HG03432 (cell line): Measurements from ENCODE around the gene GARRE1.
A peak's percentile ranks its signal among the peaks of the same experiment; 100 is the strongest.
"Not testable (repeated sequence)": the region's sequence is repeated elsewhere in the genome, so short reads cannot be mapped to it uniquely, and the experiment has no call there.

ENCODE experiments used
- ATAC-seq: cut with Tn5 transposase; IDR thresholded peaks from one replicate; pipeline ENCODE4 v1.9.1; 2021; ENCODE audit warnings: mild to moderate bottlenecking, moderate library complexity; ENCODE audit not compliant: unreplicated experiment

Gene GARRE1

GRCh38 chr19:34232566-34233481 lies 21.5 kb upstream of the GARRE1 start:
- peak; percentile 71 for ATAC-seq

- ATAC-seq = no peak
These were observed 18.9 kb upstream of the GARRE1 start for GRCh38 chr19:34235425-34235940.

- no peak for ATAC-seq
These were observed 18.0 kb upstream of the GARRE1 start for GRCh38 chr19:34236035-34236987.

- no peak for ATAC-seq
These were observed 17.1 kb upstream of the GARRE1 start for GRCh38 chr19:34237283-34237682.

- no peak for ATAC-seq
These were observed 16.4 kb upstream of the GARRE1 start for GRCh38 chr19:34237939-34238338.

- no peak for ATAC-seq
These were observed 12.6 kb upstream of the GARRE1 start for GRCh38 chr19:34241513-34242337.

- not testable (repeated sequence) for ATAC-seq
These were observed 11.0 kb upstream of the GARRE1 start for GRCh38 chr19:34243138-34243875.

- no peak for ATAC-seq
These were observed 10.3 kb upstream of the GARRE1 start for GRCh38 chr19:34243876-34244578.

- ATAC-seq = no peak
These were observed 9.6 kb upstream of the GARRE1 start for GRCh38 chr19:34244611-34245299.

- ATAC-seq = no peak
These were observed 8.0 kb upstream of the GARRE1 start for GRCh38 chr19:34246340-34246739.

DNA sequence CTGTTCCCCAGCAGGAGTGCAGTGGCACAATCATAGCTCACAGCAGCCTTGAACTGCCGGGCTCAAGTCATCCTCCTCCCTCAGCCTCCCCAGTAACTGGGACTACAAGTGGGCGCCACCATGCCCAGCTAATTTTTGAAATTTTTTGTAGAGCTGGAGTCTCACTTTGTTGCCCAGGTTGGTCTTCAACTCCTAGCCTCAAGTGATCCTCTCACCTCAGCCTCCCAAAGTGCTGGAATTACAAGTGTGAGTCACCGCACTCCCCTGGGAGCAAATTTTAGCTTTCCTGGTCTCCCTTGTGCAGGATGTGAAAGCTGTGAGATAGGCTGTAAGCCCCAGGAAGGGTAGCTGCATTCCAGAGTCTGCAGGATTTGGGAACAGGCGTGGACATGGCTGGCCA lies 5.4 kb upstream of the GARRE1 start:
- no peak for ATAC-seq

GRCh38 chr19:34253167-34253566 lies 1.2 kb upstream of the GARRE1 start:
- ATAC-seq = not testable (repeated sequence)

GRCh38 chr19:34253681-34254045 lies 691 bp upstream of the GARRE1 start:
- ATAC-seq = not testable (repeated sequence)

DNA sequence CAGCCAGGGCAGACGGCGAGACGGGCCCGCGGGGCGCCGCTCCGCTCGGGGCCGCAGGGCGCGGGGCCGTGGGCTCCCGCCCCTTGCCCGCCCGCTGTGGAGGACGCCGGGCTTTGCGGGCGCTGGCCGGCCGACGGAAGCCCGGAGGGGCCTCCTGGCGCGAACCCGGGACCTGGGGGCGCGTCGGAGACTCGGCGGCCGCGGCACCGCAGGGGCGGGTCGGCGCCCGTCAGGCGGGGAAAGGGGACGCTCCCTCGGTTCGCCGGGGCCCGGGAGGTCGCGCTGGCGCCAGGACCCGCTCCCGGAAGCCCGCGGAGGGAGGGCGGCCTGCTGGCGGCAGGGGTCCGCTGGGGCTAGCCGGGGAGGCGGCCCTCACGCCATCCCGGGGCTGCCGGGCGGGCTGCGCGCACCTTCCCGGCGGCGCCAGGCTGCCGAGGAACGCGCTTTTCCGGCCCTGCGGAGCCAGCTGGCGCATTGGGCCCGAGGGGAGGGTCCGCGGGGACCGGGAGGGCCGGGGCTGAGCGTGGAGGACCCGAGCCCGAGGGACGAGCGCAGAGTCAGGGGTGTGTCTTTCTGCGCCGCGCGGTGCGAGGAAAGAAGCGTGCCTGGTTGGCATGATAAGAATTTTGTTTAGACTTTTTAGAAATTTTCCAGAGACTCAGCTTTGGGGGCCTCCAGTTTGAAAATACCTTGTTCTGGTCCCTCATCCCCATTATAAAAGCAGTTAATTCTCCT lies 511 bp downstream of the GARRE1 start:
- peak; percentile 63 for ATAC-seq

DNA sequence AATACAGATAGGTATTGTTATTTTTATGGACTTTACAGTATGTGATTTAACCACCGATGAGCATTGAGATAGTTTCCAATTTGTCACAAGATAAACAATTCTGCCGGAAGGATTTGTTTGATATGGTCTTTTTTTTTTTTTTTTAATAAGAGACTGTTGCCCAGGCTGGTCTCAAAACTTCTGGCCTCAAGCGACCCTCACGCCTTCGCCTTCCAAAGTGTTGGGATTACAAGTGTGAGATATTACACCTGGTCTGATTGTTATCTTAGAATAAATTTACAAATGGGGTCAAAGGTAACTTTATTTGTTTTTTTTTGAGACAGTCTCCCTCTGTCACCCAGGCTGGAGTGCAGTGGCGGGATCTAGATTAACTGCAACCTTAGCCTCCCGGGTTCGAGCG lies 1.2 kb downstream of the GARRE1 start:
- ATAC-seq = no peak

GRCh38 chr19:34256835-34257558 lies 2.6 kb downstream of the GARRE1 start:
- no peak for ATAC-seq

- ATAC-seq = no peak
These were observed 3.2 kb downstream of the GARRE1 start for GRCh38 chr19:34257559-34257924.
